Endothelial cell of umbilical vein (primary cell): ENCODE data around the gene MACROD2. TPM values are rescaled to one million over a fixed set of nuclear protein-coding genes. Genes with fewer than 3 reads are reported as not detected.

Experiments
- BruUV-seq: library from RNA; stranded (reverse); fragments of 400-500 nt; replicated peaks from 2 replicates; lab custom pipeline; 2021; lab: Mats Ljungman, UMichigan
- CTCF ChIA-PET: fragments of 300-600, 350-600 bp; sonication (Branson Sonifier 250); formaldehyde crosslinking; loops from one replicate; lab custom pipeline; 2021; ENCODE audit warnings: antibody characterized with exemption, inconsistent platforms; lab: Charles Lee
- POLR2A ChIA-PET: fragments of 300-600, 350-600 bp; sonication (Branson Sonifier 250); formaldehyde crosslinking; loops from one replicate; lab custom pipeline; 2021; ENCODE audit warnings: antibody characterized with exemption, inconsistent platforms; lab: Charles Lee
- DNase-seq: peaks from one replicate; pipeline ENCODE4 v3.0.0-alpha.2; 2011; ENCODE audit warnings: low read depth, low spot score
- FAIRE-seq: peaks from 2 replicates; lab custom pipeline; 2011; peaks lifted over from hg19 to GRCh38; lab: Jason Lieb, UNC
- H2AFZ ChIP-seq: 2 replicates; pipeline ENCODE4 v1.6.0; 2012; ENCODE audit warnings: low read depth, low read length, control low read depth, inconsistent platforms
- H3K27ac ChIP-seq: 2 replicates; pipeline ENCODE4 v1.5.1; 2011; ENCODE audit warnings: low read depth, mild to moderate bottlenecking, control low read depth, low read length, moderate library complexity; ENCODE audit not compliant: insufficient read depth
- H3K27me3 ChIP-seq, 2 experiments: 2 replicates each; pipeline versions ENCODE4 v1.6.0 to v1.6.1; 2011; ENCODE audit warnings: low read length in 2 of 2, mixed read lengths in 1 of 2; ENCODE audit not compliant: control insufficient read depth in 2 of 2, insufficient read depth in 2 of 2
- H3K36me3 ChIP-seq, 2 experiments: 2 replicates in 1 of 2; 3 replicates in 1 of 2; pipeline ENCODE4 v1.5.1; 2011; ENCODE audit warnings: low read length in 2 of 2, mild to moderate bottlenecking in 1 of 2, moderate library complexity in 1 of 2; ENCODE audit not compliant: control insufficient read depth in 2 of 2, insufficient read depth in 2 of 2; ENCODE audit errors: extremely low read depth in 1 of 2
- H3K4me1 ChIP-seq: 3 replicates; pipeline ENCODE4 v1.5.1; 2011; ENCODE audit warnings: mild to moderate bottlenecking, low read length; ENCODE audit not compliant: control insufficient read depth, insufficient read depth; ENCODE audit errors: extremely low read depth
- H3K4me2 ChIP-seq: 2 replicates; pipeline ENCODE4 v1.6.1; 2011; ENCODE audit warnings: low read length, control low read depth, mixed read lengths; ENCODE audit not compliant: insufficient read depth
- H3K4me3 ChIP-seq, 3 experiments: fragments of 200-600 bp in 1 of 3; sonication (generic), shearing (Covaris generic) in 1 of 3; replicated peaks in 1 of 3; 2 replicates each; pipeline ENCODE4 v1.5.1; 2011 to 2016; ENCODE audit warnings: control low read depth in 3 of 3, low read length in 3 of 3, mild to moderate bottlenecking in 2 of 3, inconsistent platforms in 1 of 3, low read depth in 1 of 3, moderate library complexity in 1 of 3; ENCODE audit not compliant: insufficient read depth in 1 of 3
- H3K79me2 ChIP-seq: 2 replicates; pipeline ENCODE4 v1.6.0; 2012; ENCODE audit warnings: low read length, inconsistent platforms; ENCODE audit not compliant: control insufficient read depth, insufficient read depth
- H3K9ac ChIP-seq: replicated peaks from 2 replicates; pipeline ENCODE3; 2011; ENCODE audit warnings: low read length, control low read depth; ENCODE audit not compliant: insufficient read depth; ENCODE audit errors: extremely low read depth
- H3K9me1 ChIP-seq: replicated peaks from 3 replicates; pipeline ENCODE4 v1.6.0; 2011; ENCODE audit warnings: mild to moderate bottlenecking, low read length; ENCODE audit not compliant: control insufficient read depth, insufficient read depth; ENCODE audit errors: extremely low read depth
- H3K9me3 ChIP-seq: replicated peaks from 2 replicates; pipeline ENCODE4 v1.5.1; 2012; ENCODE audit warnings: low read length, inconsistent platforms; ENCODE audit not compliant: control insufficient read depth, insufficient read depth
- H4K20me1 ChIP-seq: replicated peaks from 2 replicates; pipeline ENCODE3; 2011; ENCODE audit warnings: mild to moderate bottlenecking, low read length; ENCODE audit not compliant: control insufficient read depth, insufficient read depth; ENCODE audit errors: extremely low read depth
- CTCF ChIP-seq, 2 donors: IDR thresholded peaks; 1 replicate in 1 of 2; 2 replicates in 1 of 2; pipeline ENCODE4 v1.5.1; 2011; ENCODE audit warnings: low read length in 2 of 2, mild to moderate bottlenecking in 2 of 2, moderate library complexity in 2 of 2, control low read depth in 1 of 2, inconsistent platforms in 1 of 2, low read depth in 1 of 2; ENCODE audit not compliant: insufficient read depth in 1 of 2; ENCODE audit errors: extremely low read depth in 1 of 2
- EZH2 ChIP-seq: IDR thresholded peaks from 2 replicates; pipeline ENCODE4 v1.6.1; 2012; ENCODE audit warnings: borderline replicate concordance, low read depth, mild to moderate bottlenecking, moderate library complexity, low read length, inconsistent platforms; ENCODE audit not compliant: severe bottlenecking
- FOS ChIP-seq: IDR thresholded peaks from 2 replicates; pipeline ENCODE4 v1.6.1; 2011; ENCODE audit warnings: mild to moderate bottlenecking, low read length, moderate library complexity, borderline replicate concordance; ENCODE audit not compliant: insufficient read depth
- GATA2 ChIP-seq: IDR thresholded peaks from 2 replicates; pipeline ENCODE4 v1.7.0; 2011; ENCODE audit warnings: low read depth, mild to moderate bottlenecking, moderate library complexity, mixed read lengths, low read length; ENCODE audit not compliant: insufficient read length, insufficient read depth
- JUN ChIP-seq: IDR thresholded peaks from 2 replicates; pipeline ENCODE4 v1.6.1; 2011; ENCODE audit warnings: borderline replicate concordance, low read depth; ENCODE audit not compliant: insufficient read length, insufficient read depth
- MAX ChIP-seq: IDR thresholded peaks from 2 replicates; pipeline ENCODE4 v1.6.1; 2011; ENCODE audit not compliant: insufficient read depth, insufficient read length
- MYC ChIP-seq: IDR thresholded peaks from one replicate; pipeline ENCODE4 v1.6.1; 2011; ENCODE audit warnings: mild to moderate bottlenecking, low read depth, low read length
- POLR2AphosphoS5 ChIP-seq: IDR thresholded peaks from 2 replicates; pipeline ENCODE4 v1.6.1; 2012; ENCODE audit warnings: low read depth, mild to moderate bottlenecking, control low read depth, low read length, moderate library complexity; ENCODE audit not compliant: insufficient read depth
- dilution Hi-C: fragments of 300-500 bp; cut with MboI; formaldehyde crosslinking; loops from one replicate; pipeline ENCODE4 v1.15.0; 2019; ENCODE audit warnings: low sequenced_read_pairs; ENCODE audit not compliant: extremely low pct_ligation_motif_present
- intact Hi-C: fragments of 100-400 bp; cut with micrococcal nuclease; formaldehyde crosslinking; loops from one replicate; pipeline ENCODE4 v1.10.0; 2022
- polyA plus RNA-seq, 4 experiments: library from polyadenylated mRNA; depleted of rRNA in 3 of 4; stranded (reverse) in 3 of 4; unstranded in 1 of 4; fragments of >200 nt; gene quantifications; 2 replicates each; pipeline versions ENCODE4 v1.2.1 to v1.2.3, GENCODE V29; 2011 to 2012; ENCODE audit warnings: missing spikeins in 1 of 4
- total RNA-seq: library from RNA; stranded (reverse); gene quantifications from 2 replicates; pipeline ENCODE4 v1.2.3, GENCODE V29; 2021

Gene MACROD2
- total and polyA plus RNA-seq, 2 donors (not counting 3 experiments of a cell fraction or from before 2014, with no cell fraction given): 0.11 to 0.73 TPM

- Histone ChIP-seq H3K4me1 (no peaks in the 10 kb centered on the region), H3K4me3 (no peak overlapping the region), H3K9ac (no peak overlapping the region), H3K27me3 (no peaks in the 10 kb centered on the region), H4K20me1 (no peaks in the 10 kb centered on the region), H3K4me2 (no peak overlapping the region), H3K27ac (no peak overlapping the region), H2AFZ (no peak overlapping the region), H3K9me3 (no peaks in the 10 kb centered on the region), H3K9me1 (no peaks in the 10 kb centered on the region), H3K36me3 (no peaks in the 10 kb centered on the region), H3K79me2 (no peaks in the 10 kb centered on the region)
- no TSS peak for BruUV-seq
- dilution Hi-C loops: no loop called here
- ChIA-PET CTCF (interaction anchor here (1.4 kb wide), 1 partner anchor 395 kb away, joined by 5 read pairs; the partner anchor contains the start of gene FLRT3), POLR2A (no interaction called here)
- FAIRE-seq: no peak
- intact Hi-C loops: no loop called here
- no peak for DNase-seq
- TF ChIP-seq MYC: no peak
- no peak for TF ChIP-seq JUN
- TF ChIP-seq GATA2: no peak
- TF ChIP-seq FOS: no peak
- no peak for TF ChIP-seq EZH2
- TF ChIP-seq MAX: no peak
- TF ChIP-seq CTCF (IDR thresholded peaks at IDR 0.05; ENCODE audit: extremely low read depth in 1 of 2, insufficient read depth in 1 of 2, low read depth in 1 of 2, low read length in 2 of 2): no peak
- TF ChIP-seq POLR2AphosphoS5: no peak
These were observed 737.7 kb downstream of the MACROD2 start for GRCh38 chr20:14732996-14733395.
